8988T (cell line): ENCODE measurements around the gene FTCDNL1.

ENCODE experiments used
- DNase-seq: peaks from one replicate; pipeline ENCODE4 v3.0.0; 2011

The FTCDNL1 gene

DNA sequence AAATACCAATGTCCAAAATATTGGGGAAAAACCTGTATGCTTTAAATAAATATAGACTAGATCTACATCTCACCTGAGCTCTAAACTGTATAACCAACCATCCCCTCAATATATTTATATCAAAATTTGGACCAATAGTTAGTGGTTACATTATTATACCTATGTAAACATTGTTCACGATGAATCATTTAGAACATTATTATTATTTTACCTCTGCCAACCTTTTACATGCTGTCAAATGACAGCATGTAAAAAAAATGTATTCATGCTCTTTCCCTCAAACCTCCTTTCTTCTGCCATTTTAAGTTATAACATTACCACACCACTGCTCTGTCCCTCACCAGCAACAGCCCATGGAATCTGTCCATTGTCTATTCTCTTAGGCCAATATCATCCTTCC is 9.6 kb downstream of the FTCDNL1 start:
- no peak for DNase-seq

DNA sequence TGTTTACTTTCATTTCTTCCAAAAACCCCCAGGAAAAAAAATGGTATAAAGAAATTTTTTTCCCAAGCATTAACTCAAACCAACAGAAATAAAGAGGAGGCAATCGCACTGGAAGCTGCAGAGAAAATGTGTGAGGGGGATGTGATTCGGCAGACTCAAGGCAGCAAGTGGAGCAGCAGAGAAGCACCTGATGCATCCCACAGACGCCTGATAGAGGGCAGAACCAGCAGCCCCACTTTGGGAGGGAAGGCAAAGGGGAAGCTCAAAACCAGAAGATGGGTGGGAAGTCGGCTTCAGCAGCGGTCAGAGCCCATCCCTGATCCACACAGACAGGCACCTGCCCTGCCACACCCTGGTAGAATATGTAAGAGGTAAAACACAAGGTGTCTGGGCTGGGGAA is 12.6 kb downstream of the FTCDNL1 start:
- no peak for DNase-seq

DNA sequence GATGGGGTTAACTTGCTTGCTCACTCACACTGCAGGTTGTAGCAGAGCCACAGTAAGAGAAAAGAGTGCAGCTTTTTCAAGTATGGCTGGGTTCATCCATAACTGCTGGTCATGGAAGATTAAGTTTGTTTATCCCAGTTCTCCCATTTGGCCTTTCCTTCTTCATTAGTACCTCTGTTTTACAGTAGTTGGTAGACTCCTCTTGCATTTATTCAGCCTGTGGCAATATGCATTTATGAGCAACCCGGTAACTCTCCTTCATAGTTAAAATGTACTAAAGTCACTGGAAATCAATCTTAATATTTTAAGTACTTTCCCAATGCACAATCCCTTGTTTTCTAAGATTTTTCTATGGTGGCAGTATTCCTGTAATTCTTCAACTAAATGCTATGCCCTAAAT is 14.0 kb downstream of the FTCDNL1 start:
- DNase-seq = no peak

DNA sequence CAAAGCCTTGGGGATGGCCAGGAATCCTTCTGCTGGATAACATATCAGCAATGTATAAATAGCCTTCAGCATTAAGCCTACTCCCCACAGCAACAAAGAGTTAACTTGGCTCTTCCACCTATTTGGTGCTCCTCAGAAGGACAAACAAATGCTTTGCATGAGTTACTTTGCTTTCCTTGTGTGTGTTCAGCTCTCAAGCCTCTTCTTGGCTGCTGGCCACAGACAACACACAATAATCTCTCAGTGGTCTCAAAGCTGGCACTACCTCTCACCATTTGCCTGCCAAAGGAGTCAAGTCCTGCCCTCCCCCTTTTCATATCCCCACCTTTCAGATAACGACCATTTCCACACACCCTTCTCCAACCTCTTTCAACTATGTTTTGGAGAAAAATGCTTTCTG is 17.5 kb downstream of the FTCDNL1 start:
- DNase-seq = no peak

DNA sequence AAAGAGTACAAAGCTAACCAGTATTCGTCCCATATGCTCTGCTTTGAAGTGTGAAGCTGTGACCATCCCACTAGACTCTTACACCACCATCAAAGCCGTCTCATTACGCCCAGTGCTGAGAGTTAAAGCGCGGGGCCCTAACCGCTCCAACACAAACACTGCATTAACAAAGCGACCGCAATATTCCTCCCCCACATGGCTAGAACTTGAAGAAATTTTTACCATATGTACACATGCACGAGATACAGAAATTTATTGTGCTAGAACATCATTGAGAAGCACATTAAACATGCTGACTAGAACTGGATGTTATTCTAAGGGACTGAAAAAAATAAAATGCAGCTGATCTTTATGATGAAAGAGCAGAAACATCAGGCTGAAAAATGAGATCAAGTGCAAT is 20.5 kb downstream of the FTCDNL1 start:
- no peak for DNase-seq

DNA sequence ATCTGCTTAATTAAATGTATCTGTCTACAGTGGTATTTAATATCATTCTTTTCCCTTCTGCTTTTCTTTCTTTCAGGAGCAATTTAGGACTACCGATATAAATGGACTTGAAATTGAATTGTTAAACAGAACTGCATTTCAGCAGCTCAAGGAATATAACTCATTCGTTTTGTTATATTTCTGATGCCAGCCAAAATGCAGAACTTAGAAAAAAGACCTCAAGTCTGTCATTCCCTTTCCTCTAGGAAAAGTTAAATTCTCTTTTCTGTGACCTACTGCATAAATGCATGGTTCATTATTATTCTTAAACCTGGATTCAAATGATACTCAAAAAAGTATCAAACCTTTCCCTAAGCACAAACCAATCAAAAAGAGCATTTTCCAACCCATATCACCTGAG is 21.4 kb downstream of the FTCDNL1 start:
- no peak for DNase-seq

DNA sequence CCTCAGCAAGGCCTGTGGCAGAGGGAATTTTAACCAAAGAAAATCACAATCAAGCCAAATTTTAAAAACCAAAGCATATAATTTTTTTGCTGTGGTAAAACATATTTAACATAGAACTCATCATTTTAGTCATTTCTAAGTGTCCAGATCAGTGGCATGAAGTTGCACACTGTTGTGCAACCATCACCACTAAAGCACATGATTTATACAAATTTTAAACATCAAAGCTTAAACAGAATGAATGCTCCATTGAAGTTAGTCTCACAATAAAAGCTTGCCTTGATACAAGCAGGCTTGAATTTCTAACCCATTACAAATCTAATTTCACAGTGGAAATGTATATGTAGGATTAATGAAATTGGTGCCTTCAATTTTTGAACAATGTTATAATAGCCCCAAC is 31.2 kb downstream of the FTCDNL1 start:
- DNase-seq = no peak

DNA sequence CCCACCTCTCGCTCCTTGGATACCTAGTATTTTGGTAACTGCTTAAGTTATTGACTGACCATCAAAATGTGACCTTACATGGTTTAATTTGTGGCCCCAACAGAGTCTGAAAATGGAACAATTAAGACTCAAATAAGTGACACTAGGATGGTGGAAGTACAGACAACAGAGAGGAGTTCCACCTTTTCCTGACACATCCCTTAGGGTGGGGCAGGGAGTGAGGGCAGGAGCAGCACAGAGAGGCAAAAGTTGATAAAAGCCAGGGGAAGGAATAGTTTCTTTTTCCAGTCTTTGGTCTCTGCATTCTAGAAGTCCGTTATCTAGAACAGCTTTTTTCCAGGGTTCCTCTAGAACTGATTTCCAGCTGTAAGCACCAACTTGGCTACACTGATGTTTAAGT is 32.2 kb downstream of the FTCDNL1 start:
- no peak for DNase-seq

DNA sequence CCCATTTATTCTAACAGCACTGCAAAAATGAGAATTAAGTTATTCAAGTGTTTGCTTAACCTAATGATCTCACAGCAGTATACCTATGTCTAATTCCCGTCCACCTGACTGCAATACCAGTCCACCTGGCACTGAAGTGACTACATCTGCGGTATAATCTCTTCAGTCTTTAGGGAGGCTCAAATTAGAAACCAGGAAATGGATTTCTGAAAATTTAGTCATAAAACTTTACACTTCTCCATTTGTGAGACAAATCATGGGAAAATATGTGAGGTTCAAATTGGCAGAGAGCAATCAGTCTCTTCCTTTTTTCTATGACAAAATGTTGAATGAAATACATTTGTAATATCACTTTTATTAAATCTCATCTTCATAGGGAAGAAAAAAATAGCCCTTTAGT is 33.0 kb downstream of the FTCDNL1 start:
- DNase-seq = no peak

DNA sequence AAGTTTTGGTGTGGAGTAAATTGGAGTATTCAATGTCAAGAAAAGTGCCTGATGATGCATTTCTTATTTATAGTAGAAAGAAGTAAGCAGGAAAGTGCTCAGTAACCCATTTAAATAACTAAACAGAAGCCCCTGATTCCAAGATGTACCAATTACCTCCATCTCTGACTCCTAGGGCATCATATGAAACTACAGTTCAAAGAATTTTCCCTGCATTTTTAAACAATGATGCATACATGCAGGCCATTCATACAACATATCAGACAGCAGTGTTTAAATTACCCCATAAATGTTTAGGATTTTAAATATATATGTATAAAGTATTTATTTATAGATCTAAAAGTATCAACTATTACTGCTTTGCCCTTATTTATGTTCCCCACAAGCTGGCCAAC is 36.2 kb downstream of the FTCDNL1 start:
- no peak for DNase-seq

DNA sequence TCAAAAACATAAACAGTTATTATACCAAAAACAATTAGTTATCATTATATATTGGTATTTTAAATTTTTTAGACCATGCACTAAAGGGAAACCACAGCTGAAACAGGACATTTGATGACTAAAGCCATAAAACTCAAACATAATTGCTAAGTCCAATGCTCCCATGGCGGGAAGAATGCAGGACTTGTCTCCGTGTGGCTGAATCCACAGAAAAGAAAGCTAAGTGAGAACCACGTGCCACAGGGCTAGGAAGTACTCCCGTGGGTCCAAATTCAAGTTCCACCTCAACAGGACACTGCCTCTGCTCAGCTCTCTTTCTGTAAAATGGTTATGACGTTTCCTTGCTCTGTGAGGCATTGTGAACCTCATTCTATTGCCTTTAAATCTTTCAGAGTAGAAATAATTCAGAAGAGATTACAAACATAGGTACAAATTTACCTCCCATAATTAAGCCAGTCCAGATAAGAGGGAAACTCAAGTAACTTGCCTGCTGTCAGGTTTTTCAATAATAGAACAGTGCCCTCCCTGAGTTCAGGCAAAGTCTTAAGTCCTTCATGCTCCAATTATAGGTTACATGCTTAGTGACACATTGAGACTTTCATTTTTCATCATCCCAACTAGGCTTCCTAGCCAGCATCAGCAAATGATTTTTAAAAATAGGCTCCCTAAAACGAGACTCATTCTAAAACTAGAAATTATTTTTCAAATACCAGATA is 36.7 kb downstream of the FTCDNL1 start:
- DNase-seq = no peak

DNA sequence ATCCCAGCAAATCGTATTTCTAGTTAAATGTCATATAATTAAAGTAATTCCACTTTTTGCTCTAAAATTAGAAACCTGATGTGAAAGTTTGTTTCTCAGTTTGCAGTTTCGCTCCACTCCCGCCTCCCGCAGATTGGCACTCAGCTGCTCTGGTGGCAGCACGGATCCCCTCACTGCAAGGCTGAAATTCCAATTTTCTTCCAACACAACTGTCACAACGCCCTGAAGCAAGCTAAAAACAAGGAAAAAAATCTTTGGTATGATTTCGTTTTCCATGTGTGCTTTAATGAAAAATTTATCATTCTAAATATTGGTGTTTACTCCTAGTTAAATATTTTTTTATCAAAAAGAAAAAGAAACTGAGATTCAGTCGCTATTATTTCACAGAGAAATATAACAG is 38.5 kb downstream of the FTCDNL1 start:
- no peak for DNase-seq

DNA sequence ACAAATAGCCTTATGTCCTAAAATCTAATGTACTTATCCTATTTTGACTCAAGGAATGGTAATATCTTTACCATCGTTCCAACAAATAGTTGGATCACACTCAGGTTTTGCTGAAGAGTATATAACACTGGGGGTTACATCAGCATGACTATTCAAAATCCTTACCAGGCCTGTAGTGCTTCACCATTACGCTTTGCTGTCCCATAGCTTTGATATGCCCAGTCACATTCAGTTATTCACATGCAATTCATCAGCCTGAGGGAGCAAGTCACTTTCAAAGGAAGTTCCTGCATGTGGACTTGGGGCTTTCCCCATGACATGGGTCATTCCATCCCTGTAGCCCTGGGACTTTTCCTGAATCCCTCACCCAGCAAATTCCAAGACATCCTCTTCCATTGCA is 39.6 kb downstream of the FTCDNL1 start:
- no peak for DNase-seq

DNA sequence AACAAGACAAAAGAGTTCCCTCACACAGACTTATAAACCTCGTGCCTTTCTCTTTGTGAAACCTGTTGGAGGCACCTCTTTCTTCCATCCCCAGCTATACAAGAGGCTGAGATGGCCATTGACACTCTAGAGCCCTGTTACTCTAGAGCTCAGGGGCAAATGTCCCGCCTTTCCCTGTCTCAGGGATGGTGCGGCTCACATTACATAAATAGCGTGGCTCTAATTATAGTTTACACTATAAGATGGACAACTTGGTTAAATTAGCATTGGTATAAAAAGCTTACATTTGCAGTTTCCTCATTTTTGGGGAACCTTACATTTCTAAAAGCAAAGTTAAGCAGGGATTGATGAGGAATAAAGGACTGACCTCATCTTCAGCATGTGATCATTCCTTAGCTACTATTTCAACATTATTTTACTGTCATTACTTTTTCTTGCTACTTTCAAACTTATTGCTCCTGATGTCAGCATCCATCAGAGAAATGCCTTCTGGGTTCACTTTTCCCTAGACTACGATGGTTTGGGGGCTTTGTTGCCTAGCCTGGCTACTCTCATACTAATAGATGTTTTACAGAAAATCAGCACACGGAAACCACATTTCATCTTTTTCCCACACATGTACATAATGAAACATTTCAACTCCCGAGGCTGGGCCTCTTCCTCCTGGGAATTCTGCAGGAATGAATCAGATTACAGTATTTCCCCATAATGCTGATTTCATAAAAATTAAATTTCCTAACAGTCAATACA is 40.4 kb downstream of the FTCDNL1 start:
- no peak for DNase-seq

DNA sequence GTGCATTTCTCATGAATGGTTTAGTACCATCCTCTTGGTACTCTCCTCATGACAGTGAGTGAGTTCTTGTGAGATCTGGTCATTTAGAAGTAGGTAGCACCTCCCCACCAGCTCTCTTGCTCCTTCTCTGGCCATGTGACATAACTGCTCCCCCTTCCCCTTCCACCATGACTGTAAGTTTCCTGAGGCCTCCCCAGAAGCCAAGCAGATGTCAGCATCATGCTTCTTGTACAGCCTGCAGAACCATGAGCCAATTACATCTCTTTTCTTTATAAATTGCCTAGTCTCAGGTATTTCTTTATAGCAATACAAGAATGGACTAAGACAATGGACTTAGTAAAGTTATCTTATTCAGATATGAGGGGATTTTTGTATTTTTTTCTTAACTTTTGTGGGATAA is 43.0 kb downstream of the FTCDNL1 start:
- DNase-seq = no peak

DNA sequence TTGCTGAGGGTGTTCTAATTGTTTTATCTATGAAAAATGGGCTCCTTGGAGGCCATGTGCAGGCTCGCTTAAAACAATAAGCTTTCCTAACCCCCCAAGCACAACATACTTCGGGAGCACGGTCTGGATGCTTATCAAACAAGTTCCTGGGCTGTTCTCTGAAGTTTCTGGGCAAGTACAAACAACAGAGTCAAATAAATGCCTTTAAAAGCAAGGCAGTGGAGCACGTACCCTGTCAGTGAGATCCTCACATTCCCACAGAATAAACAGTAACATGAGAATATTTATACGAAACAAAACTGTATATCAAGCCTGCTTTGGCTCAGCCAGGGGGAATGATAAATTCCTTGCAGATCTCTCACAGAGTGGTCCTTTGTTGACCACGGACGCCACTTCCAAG is 44.8 kb downstream of the FTCDNL1 start:
- DNase-seq = no peak

DNA sequence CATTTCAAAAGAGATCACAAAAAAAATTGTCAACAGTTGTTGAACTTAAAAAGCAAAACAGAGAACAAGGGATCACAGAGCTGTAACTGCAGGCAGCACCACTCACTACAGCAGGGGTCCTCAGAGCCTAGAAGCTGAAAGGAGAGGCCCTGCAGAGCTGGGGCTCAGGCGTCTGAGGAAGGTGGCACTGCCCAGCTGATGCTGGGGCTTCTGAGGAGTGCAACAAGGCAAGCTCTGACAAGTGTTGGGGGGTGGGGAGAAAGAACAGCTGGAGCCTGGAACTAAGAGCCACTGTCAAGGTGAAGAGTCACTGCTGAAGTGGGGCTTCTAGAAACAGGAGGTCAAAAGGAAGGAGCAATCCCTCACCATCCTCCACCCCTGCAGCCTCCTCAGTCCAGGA is 46.2 kb downstream of the FTCDNL1 start:
- no peak for DNase-seq

DNA sequence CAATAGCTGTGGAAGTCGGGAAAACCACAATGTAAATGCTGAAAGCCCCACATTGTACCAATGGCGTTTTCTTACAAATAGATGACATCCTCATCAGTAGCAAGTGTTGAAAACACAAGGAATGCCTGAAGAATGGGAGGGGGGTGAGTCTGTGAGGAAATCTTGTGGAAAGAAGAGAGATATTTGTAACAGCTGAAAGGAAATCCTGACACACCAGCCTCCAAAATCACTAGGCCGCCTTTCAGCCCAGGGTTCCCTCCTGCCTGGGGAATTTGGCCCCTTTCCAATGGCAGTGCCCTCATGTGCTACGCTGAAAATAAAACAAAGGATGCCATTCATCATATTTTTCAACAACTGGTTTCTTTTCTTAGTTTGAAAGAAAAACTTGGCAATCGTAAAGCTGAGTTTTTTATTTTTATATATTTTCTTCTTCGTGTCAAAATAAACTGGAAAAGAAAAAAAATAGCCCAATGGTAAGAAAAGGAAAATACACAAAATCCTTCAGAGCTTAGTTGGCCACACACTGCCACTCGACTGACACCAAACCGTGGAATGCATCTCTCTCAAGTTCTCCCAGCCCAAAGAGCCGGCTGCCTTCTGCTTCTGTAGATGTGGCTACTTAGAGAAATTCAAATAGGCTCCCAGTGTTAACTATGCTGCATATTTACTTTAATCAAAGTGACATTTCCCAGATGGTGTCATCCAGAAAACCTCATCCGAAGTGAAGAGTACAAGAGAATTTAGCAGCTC is 52.0 kb downstream of the FTCDNL1 start:
- DNase-seq = no peak

DNA sequence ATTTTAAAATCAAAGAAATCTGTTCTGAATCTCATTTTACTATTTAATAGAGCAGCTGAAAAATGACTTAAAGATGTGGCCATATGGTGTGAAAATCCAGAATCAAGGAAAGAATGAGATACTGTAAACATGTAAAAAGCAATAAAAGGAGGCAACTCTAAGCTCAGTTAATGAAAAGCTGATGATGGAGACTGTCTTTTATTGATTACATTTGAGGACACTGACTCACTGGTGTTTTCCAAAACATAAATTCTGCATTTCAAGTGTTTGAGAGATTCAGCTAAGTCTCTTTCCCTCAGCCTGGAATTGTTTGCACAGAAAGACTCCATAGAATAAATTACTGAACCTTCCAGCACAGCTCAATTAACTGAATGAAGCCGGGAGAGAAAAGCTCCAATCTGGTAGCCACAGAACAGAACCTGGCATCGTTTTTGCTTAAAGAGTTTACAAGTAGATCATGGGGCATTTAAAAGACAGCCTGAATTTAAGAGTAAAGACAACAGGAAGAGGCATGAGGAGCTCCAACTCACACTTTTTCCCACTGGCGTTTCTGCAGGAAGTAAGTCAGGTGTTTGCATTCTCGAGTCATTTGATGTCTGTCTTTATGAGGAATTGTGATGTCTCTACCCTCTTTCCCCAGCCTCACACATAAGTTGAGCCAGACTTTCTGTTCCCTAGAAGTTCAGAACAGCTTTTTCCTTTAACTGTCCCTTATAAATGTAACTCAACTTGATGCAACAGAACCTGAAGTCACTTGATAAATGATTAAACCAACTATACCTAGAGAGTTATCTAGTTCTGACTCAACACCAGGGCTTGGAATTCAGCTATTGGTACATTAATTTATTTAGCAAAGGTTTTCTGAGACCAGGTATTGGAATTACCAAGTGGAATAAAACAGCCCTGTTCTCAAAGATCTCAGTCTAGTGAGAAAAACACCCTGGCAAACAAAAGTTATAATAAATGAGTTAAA is 53.3 kb downstream of the FTCDNL1 start:
- DNase-seq = no peak

DNA sequence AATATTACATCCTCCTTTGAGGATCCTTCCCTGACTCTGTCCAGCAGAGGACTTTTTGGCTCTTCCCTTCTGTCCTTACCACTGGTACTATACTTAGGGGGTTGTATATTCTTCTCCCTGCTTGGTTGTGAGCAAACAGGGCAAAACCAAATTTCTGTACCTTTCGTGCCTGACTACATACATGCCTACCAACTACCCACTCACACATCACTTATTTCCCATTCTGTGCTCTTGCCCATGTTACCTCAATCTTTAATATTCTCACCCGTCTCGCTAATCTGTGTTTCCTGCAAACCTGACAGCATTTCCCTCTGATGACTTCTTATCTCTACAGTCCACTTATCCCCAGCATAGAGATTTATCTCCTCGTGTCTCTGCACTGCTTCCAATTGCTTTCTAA is 58.6 kb downstream of the FTCDNL1 start:
- no peak for DNase-seq

DNA sequence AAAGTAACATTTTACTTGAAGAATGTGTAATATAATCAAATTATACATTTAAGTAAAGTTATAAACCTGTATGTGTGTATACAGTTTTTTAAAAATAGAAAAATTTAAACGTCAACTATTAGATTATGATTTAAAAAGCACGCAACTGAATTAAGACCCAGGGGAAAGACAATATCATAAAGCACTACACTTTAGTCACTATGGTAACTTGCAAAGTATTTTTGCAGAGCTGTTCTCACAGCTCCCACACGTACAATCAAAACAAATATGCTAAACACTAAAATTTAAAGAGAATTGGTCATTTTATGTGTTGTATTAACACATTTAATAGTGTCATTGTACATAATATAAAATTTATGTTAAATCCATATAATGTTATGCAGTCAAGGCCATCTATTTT is 59.7 kb downstream of the FTCDNL1 start:
- DNase-seq = no peak

DNA sequence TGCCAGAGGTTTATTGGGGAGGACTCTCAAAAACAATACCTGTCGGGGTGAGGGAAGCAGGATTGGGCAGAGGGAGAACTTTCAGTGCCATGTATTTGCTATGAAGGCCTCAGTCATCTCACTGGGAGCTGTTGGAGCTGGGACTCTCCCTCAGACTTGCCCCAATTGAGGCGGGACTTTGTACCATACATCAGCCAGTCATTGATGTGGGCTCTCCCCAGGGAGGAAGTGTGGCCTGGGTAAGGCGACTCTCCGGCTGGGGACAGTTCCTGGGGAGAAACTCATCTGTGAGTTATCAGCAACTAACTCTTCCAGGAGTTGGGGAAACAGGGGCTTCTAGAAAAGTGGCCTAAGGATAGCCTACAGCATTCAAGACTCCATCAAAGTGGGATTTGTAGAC is 66.5 kb downstream of the FTCDNL1 start:
- DNase-seq = no peak

DNA sequence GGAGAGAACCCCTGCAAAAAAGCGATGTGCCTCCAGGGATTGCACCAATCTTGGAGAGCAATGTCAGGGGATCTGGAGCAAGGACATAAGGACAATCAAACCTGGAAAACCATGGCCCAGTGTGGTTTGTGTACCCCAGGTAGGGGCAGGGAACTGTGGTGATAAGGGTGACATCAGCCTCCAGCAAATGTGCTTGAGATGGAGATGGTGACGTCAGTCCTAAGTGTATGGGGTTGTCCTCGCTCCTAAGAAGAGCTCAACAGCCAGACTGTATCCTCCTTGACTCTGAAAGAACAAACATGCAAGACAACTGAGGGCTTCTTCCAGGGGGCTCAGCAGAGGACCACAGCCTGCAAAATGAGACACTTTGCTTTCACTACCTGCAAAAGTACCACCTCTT is 71.4 kb downstream of the FTCDNL1 start:
- no peak for DNase-seq
